Keratinocyte (primary cell): ENCODE measurements around the gene KPNA1. TPM values are rescaled to one million over a fixed set of nuclear protein-coding genes. Genes with fewer than 3 reads are reported as not detected.

Experiments used
- DNase-seq: peaks from one replicate; pipeline ENCODE4 v3.0.0-alpha.2; 2011; ENCODE audit warnings: low read depth, missing footprints, low spot score
- FAIRE-seq: peaks from 2 replicates; lab custom pipeline; 2011; peaks lifted over from hg19 to GRCh38; lab: Jason Lieb, UNC
- H2AFZ ChIP-seq: 2 replicates; pipeline ENCODE4 v1.6.0; 2012; ENCODE audit warnings: low read length, control low read depth, inconsistent platforms; ENCODE audit not compliant: control insufficient read depth
- H3K27ac ChIP-seq: 2 replicates; pipeline ENCODE4 v1.5.1; 2011; ENCODE audit warnings: low read length; ENCODE audit not compliant: control insufficient read depth, insufficient read depth
- H3K27me3 ChIP-seq: 3 replicates; pipeline ENCODE4 v1.6.0; 2011; ENCODE audit warnings: low read length; ENCODE audit not compliant: control insufficient read depth, insufficient read depth; ENCODE audit errors: extremely low read depth
- H3K36me3 ChIP-seq, 2 experiments: 2 replicates in 1 of 2; 3 replicates in 1 of 2; pipeline ENCODE4 v1.5.1; 2011; ENCODE audit warnings: low read length in 2 of 2, mild to moderate bottlenecking in 1 of 2; ENCODE audit not compliant: control insufficient read depth in 2 of 2, insufficient read depth in 2 of 2; ENCODE audit errors: extremely low read depth in 1 of 2
- H3K4me1 ChIP-seq: 3 replicates; pipeline ENCODE4 v1.5.1; 2011; ENCODE audit warnings: low read length; ENCODE audit not compliant: control insufficient read depth, insufficient read depth; ENCODE audit errors: extremely low read depth
- H3K4me2 ChIP-seq: 3 replicates; pipeline ENCODE4 v1.6.0; 2011; ENCODE audit warnings: low read depth, low read length; ENCODE audit not compliant: control insufficient read depth, insufficient read depth; ENCODE audit errors: extremely low read depth
- H3K4me3 ChIP-seq, 3 experiments: fragments of 200-600 bp in 1 of 3; sonication (generic) in 1 of 3; 2 replicates in 2 of 3; 3 replicates in 1 of 3; pipeline ENCODE4 v1.5.1; 2011 to 2016; ENCODE audit warnings: low read length in 3 of 3, mild to moderate bottlenecking in 3 of 3, control low read depth in 2 of 3, inconsistent platforms in 1 of 3, low read depth in 1 of 3, mixed read lengths in 1 of 3, mixed run types in 1 of 3, moderate library complexity in 1 of 3; ENCODE audit not compliant: control insufficient read depth in 2 of 3, insufficient read depth in 2 of 3; ENCODE audit errors: extremely low read depth in 1 of 3
- H3K79me2 ChIP-seq: 2 replicates; pipeline ENCODE4 v1.6.0; 2012; ENCODE audit warnings: low read length; ENCODE audit not compliant: control insufficient read depth, insufficient read depth
- H3K9ac ChIP-seq: 3 replicates; pipeline ENCODE4 v1.6.0; 2011; ENCODE audit warnings: low read length; ENCODE audit not compliant: control insufficient read depth, insufficient read depth; ENCODE audit errors: extremely low read depth
- H3K9me1 ChIP-seq: 3 replicates; pipeline ENCODE4 v1.6.0; 2011; ENCODE audit warnings: low read length; ENCODE audit not compliant: control insufficient read depth, insufficient read depth; ENCODE audit errors: extremely low read depth
- H3K9me3 ChIP-seq: 2 replicates; pipeline ENCODE4 v1.5.1; 2012; ENCODE audit warnings: low read depth, low read length; ENCODE audit not compliant: control insufficient read depth
- H4K20me1 ChIP-seq: 3 replicates; pipeline ENCODE4 v1.6.0; 2011; ENCODE audit warnings: low read length; ENCODE audit not compliant: control insufficient read depth, insufficient read depth; ENCODE audit errors: extremely low read depth
- CTCF ChIP-seq, 3 experiments: IDR thresholded peaks in 1 of 3; conservative IDR thresholded peaks in 1 of 3; optimal IDR thresholded peaks in 1 of 3; 2 replicates in 2 of 3; 3 replicates in 1 of 3; pipeline versions ENCODE3 to v1.5.1; 2011; ENCODE audit warnings: low read length in 3 of 3, mild to moderate bottlenecking in 3 of 3, moderate library complexity in 2 of 3, control low read depth in 1 of 3, inconsistent platforms in 1 of 3; ENCODE audit not compliant: insufficient read depth in 2 of 3; ENCODE audit errors: extremely low read depth in 1 of 3
- EZH2 ChIP-seq: IDR thresholded peaks from one replicate; pipeline ENCODE4 v1.6.1; 2012; ENCODE audit warnings: inconsistent platforms, mild to moderate bottlenecking, low read length, moderate library complexity
- dilution Hi-C: fragments of 300-500 bp; cut with MboI; formaldehyde crosslinking; loops from one replicate; pipeline ENCODE4 v1.7.0; 2020; ENCODE audit warnings: low sequenced_read_pairs; ENCODE audit not compliant: extremely low pct_ligation_motif_present
- polyA plus RNA-seq, 5 experiments: library from polyadenylated mRNA; depleted of rRNA in 3 of 5; stranded (reverse) in 3 of 5; stranded (forward) in 1 of 5; unstranded in 1 of 5; fragments of >200 nt; gene quantifications; 1 replicate in 1 of 5; 2 replicates in 3 of 5; 3 replicates in 1 of 5; pipeline versions ENCODE4 v1.2.1 to v1.2.3, GENCODE V29; 2011 to 2012; ENCODE audit warnings: missing spikeins in 2 of 5, low read depth in 1 of 5, low replicate concordance in 1 of 5

The KPNA1 gene
- polyA plus RNA-seq, 1 donor (not counting 4 experiments of a cell fraction or from before 2014, with no cell fraction given): 66.7 TPM

DNA sequence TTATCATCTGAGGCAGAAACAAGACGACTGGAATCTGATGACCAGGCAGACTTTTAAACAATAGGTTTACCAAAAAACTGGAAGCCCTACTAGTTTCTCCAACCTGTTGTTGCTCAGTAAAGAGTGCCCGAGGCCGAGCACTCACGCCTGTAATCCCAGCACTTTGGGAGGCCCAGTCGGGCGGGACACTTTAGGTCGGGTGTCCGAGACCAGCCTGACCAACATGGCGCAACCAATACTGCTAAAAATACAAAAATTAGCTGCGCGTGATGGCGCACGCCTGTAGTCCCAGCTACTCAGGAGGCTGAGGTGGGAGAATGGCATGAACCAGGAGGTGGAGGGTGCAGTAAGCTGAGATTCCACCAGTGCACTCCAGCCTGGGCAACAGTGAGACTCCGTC lies 97.8 kb downstream of the KPNA1 start:
- peak overlapping the region; percentile 97 for H3K27ac ChIP-seq
- no peak overlapping the region for H2AFZ ChIP-seq
- H3K79me2 ChIP-seq: peaks cover 39% of the 10 kb centered on the region

GRCh38 chr3:122415762-122416654 lies 98.7 kb downstream of the KPNA1 start, which contains the start of gene WDR5B:
WDR5B (minus strand) TSS chr3:122416062; CDS start chr3:122415528, 534 bp downstream.
- Histone ChIP-seq H2AFZ (peak within 1 kb of the TSS; percentile 92), H3K9ac (peak within 1 kb of the TSS; percentile 92), H3K36me3 (peaks cover 0 to 3% of the 10 kb centered on the region in 2 experiments), H4K20me1 (no peaks in the 10 kb centered on the region), H3K27ac (peak within 1 kb of the TSS; percentile 97), H3K4me3 (peak within 1 kb of the TSS; percentile 59 to 98 (median 91)), H3K9me3 (no peaks in the 10 kb centered on the region), H3K4me1 (peaks cover 17% of the 10 kb centered on the region), H3K4me2 (peak within 1 kb of the TSS; percentile 94), H3K79me2 (peaks cover 39% of the 10 kb centered on the region), H3K27me3 (no peaks in the 10 kb centered on the region), H3K9me1 (no peaks in the 10 kb centered on the region)
- DNase-seq: peak; percentile 80
- no peak for TF ChIP-seq EZH2
- TF ChIP-seq CTCF (optimal IDR thresholded peaks at IDR 0.05 in 1 of 3, IDR thresholded peaks at IDR 0.05 in 1 of 3, conservative IDR thresholded peaks at IDR 0.05 in 1 of 3; ENCODE audit: extremely low read depth in 1 of 3, insufficient read depth in 2 of 3, low read length in 3 of 3): peak in 1 of 3 experiments; percentile 13
- FAIRE-seq: peak; percentile 92
- dilution Hi-C loops: no loop called here

More for the DNA sequence above, 97.8 kb downstream of the KPNA1 start:
- peak overlapping the region; percentile 84 for H3K4me2 ChIP-seq
- no peaks in the 10 kb centered on the region for H3K27me3 ChIP-seq
- H3K4me3 ChIP-seq: peak overlapping the region; percentile 59 to 98 (median 91)
- peaks cover 0 to 3% of the 10 kb centered on the region in 2 experiments for H3K36me3 ChIP-seq
- peak overlapping the region; percentile 92 for H3K9ac ChIP-seq
- DNase-seq (no peak), FAIRE-seq (no peak)
- H3K4me1 ChIP-seq: peaks cover 17% of the 10 kb centered on the region
- dilution Hi-C loops: no loop called here
- no peaks in the 10 kb centered on the region for H3K9me3 ChIP-seq
- no peaks in the 10 kb centered on the region for H4K20me1 ChIP-seq
- TF ChIP-seq EZH2 (no peak), CTCF (optimal IDR thresholded peaks at IDR 0.05 in 1 of 3, IDR thresholded peaks at IDR 0.05 in 1 of 3, conservative IDR thresholded peaks at IDR 0.05 in 1 of 3; ENCODE audit: extremely low read depth in 1 of 3, insufficient read depth in 2 of 3, low read length in 3 of 3) (no peak)
- H3K9me1 ChIP-seq: no peaks in the 10 kb centered on the region
